Dendritic cell treated with granulocyte-macrophage colony-stimulating factor and Interleukin-4, amounts not matched to agents 40 ng/mL and 50 ng/mL, for 4 days (primary cell): ENCODE results near the gene TEX19.

Experiments
- H3K27ac Mint-ChIP-seq: one replicate; pipeline ENCODE4 v1.8.0; 2022; ENCODE audit warnings: mild to moderate bottlenecking, mixed read lengths
- H3K27me3 Mint-ChIP-seq: one replicate; pipeline ENCODE4 v1.8.0; 2022; ENCODE audit warnings: mild to moderate bottlenecking, mixed read lengths
- H3K36me3 Mint-ChIP-seq: one replicate; pipeline ENCODE4 v1.8.0; 2022; ENCODE audit warnings: low read depth, mixed read lengths
- H3K4me1 Mint-ChIP-seq: one replicate; pipeline ENCODE4 v1.8.0; 2022; ENCODE audit warnings: low read depth, mixed read lengths
- H3K4me3 Mint-ChIP-seq: one replicate; pipeline ENCODE4 v1.8.0; 2022; ENCODE audit warnings: mild to moderate bottlenecking, moderate library complexity, mixed read lengths
- H3K9me3 Mint-ChIP-seq: one replicate; pipeline ENCODE4 v1.8.0; 2022; ENCODE audit warnings: mixed read lengths
- intact Hi-C: fragments of 100-400 bp; cut with micrococcal nuclease; formaldehyde crosslinking; loops from one replicate; pipeline ENCODE4 v1.15.0; 2022

Gene TEX19

DNA sequence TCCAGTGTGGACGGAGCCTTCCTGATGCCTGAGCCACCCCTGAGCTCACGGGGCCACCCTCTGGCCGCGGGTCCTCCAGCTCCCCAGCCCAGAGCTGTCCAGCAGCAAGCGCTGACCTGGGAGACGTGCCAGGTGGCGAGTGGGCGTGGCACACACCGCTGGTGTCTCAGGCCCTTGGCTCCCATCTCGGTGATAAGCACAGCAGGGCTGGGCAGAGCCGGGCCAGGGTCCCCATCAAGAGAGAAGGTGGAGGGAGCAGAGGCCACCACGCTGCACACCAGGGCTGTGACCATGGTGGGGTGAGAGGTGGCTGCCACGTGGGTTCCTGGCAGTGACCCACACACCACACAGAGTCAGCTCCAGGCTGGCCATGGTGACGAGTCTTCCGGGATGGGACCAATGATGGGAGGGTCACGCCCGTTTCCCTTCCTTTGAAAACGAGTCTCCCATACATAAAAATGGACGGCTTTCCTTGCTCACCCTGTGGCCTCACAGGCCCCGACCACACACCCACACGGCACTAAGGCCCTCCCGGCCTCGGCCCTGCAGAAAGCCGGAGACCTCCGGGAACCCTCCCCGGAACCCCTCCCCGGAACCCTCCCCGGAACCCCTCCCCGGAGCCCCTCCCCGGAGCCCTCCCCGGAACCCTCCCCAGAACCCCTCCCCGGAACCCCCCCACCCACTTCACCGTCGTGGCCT is 29.3 kb downstream of the TEX19 start:
- intact Hi-C loops = no loop called here
- Mint-ChIP-seq H3K4me3 (no peak overlapping the region), H3K4me1 (peaks cover 15% of the 10 kb centered on the region)

GRCh38 chr17:82388922-82389283 is 29.9 kb downstream of the TEX19 start:
- Mint-ChIP-seq H3K27ac (no peak overlapping the region), H3K9me3 (no peaks in the 10 kb centered on the region), H3K36me3 (peaks cover 28% of the 10 kb centered on the region), H3K4me3 (no peak overlapping the region), H3K27me3 (peaks cover 46% of the 10 kb centered on the region), H3K4me1 (peaks cover 15% of the 10 kb centered on the region)
- intact Hi-C loops = no loop called here

More for the DNA sequence above, 29.3 kb downstream of the TEX19 start:
- Mint-ChIP-seq H3K9me3 (no peaks in the 10 kb centered on the region), H3K36me3 (peaks cover 22% of the 10 kb centered on the region), H3K27me3 (peaks cover 51% of the 10 kb centered on the region), H3K27ac (no peak overlapping the region)

DNA sequence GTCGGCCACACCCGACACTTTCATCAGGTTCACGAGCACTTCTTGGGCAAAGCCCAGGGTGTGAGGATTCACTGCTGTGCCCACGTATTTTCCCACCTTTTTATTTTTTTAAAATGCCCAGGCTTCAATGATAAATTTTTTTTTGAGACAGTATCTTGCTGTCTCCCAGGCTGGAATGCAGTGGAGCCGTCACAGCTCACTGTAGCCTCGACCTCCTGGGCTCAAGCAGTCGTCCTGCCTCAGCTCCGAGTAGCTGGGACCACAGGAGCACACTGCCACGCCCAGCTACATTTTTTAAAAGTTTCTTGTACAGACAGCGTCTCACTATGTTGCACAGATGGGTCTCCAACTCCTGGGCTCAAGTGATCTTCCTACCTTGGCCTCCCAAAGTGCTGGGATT is 30.3 kb downstream of the TEX19 start:
- Mint-ChIP-seq H3K4me1 (peaks cover 15% of the 10 kb centered on the region), H3K36me3 (peaks cover 33% of the 10 kb centered on the region), H3K4me3 (no peak overlapping the region), H3K9me3 (no peaks in the 10 kb centered on the region), H3K27me3 (peaks cover 41% of the 10 kb centered on the region), H3K27ac (no peak overlapping the region)
- intact Hi-C loops = no loop called here

DNA sequence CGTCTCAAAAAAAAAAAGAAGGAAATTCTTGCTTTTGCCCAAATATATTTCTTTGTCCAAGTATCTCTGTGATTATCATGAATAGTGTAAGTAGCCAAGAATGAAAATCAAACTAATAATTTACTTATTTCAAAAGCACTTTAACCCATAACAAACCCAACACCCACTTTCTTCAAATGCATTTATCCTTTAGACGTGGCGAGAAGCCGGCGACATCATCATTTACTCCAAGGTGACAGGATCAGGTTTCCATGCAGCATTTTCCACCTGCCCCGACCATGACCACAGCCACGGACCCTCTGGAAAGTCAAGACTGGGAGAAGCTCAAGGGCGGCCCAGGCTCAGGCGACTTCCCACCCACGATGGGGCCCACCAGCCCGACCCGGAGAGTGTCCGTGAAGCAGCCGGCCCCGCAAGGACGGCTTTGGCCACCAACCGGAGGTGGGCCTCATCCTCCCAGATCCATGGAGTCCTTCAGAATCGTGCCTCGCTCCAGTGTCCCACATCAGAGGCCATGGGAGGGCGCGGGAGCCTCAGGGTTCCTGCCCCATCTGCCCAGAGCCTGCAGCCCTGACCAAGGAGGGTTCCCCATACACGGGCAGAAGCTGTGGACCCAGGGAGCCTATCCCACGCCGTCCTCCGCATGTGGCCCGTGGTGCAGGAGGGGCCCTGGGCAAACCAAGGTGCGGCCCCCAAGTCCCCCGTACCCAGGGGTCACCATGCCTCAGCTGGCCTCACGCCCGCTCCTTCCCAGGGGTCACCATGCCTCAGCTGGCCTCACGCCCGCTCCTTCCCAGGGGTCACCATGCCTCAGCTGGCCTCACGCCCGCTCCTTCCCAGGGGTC is 31.2 kb downstream of the TEX19 start:
- H3K4me1 Mint-ChIP-seq = peaks cover 15% of the 10 kb centered on the region
- H3K9me3 Mint-ChIP-seq = no peaks in the 10 kb centered on the region
- H3K27ac Mint-ChIP-seq = no peak overlapping the region
- peaks cover 32% of the 10 kb centered on the region for H3K27me3 Mint-ChIP-seq
- H3K4me3 Mint-ChIP-seq = no peak overlapping the region
- intact Hi-C loops = no loop called here
- peaks cover 41% of the 10 kb centered on the region for H3K36me3 Mint-ChIP-seq

GRCh38 chr17:82390860-82391435 is 31.9 kb downstream of the TEX19 start:
- peaks cover 48% of the 10 kb centered on the region for H3K36me3 Mint-ChIP-seq
- no peak overlapping the region for H3K4me3 Mint-ChIP-seq
- no peaks in the 10 kb centered on the region for H3K9me3 Mint-ChIP-seq
- H3K27ac Mint-ChIP-seq = no peak overlapping the region
- H3K27me3 Mint-ChIP-seq = peaks cover 26% of the 10 kb centered on the region
- intact Hi-C loops = no loop called here
- H3K4me1 Mint-ChIP-seq = peaks cover 15% of the 10 kb centered on the region

GRCh38 chr17:82391496-82392066 is 32.5 kb downstream of the TEX19 start:
- H3K4me3 Mint-ChIP-seq = no peak overlapping the region
- H3K9me3 Mint-ChIP-seq = no peaks in the 10 kb centered on the region
- peaks cover 53% of the 10 kb centered on the region for H3K36me3 Mint-ChIP-seq
- no peak overlapping the region for H3K27ac Mint-ChIP-seq
- H3K4me1 Mint-ChIP-seq = peaks cover 15% of the 10 kb centered on the region
- peaks cover 20% of the 10 kb centered on the region for H3K27me3 Mint-ChIP-seq
- intact Hi-C loops = no loop called here

GRCh38 chr17:82392209-82392920 is 33.3 kb downstream of the TEX19 start:
- Mint-ChIP-seq H3K36me3 (peaks cover 61% of the 10 kb centered on the region), H3K4me1 (peaks cover 15% of the 10 kb centered on the region), H3K27me3 (peaks cover 13% of the 10 kb centered on the region), H3K9me3 (no peaks in the 10 kb centered on the region), H3K27ac (no peak overlapping the region), H3K4me3 (no peak overlapping the region)
- intact Hi-C loops = no loop called here

GRCh38 chr17:82392941-82393340 is 33.9 kb downstream of the TEX19 start:
- peaks cover 66% of the 10 kb centered on the region for H3K36me3 Mint-ChIP-seq
- H3K4me1 Mint-ChIP-seq = peaks cover 9% of the 10 kb centered on the region
- peaks cover 7% of the 10 kb centered on the region for H3K27me3 Mint-ChIP-seq
- intact Hi-C loops = no loop called here
- no peaks in the 10 kb centered on the region for H3K9me3 Mint-ChIP-seq
- no peak overlapping the region for H3K4me3 Mint-ChIP-seq
- H3K27ac Mint-ChIP-seq = no peak overlapping the region

GRCh38 chr17:82394278-82394677 is 35.2 kb downstream of the TEX19 start:
- Mint-ChIP-seq H3K4me1 (peaks cover 9% of the 10 kb centered on the region), H3K9me3 (no peaks in the 10 kb centered on the region), H3K36me3 (peaks cover 76% of the 10 kb centered on the region), H3K27ac (peak overlapping the region; percentile 45), H3K27me3 (peaks cover 2% of the 10 kb centered on the region), H3K4me3 (no peak overlapping the region)
- intact Hi-C loops = no loop called here

DNA sequence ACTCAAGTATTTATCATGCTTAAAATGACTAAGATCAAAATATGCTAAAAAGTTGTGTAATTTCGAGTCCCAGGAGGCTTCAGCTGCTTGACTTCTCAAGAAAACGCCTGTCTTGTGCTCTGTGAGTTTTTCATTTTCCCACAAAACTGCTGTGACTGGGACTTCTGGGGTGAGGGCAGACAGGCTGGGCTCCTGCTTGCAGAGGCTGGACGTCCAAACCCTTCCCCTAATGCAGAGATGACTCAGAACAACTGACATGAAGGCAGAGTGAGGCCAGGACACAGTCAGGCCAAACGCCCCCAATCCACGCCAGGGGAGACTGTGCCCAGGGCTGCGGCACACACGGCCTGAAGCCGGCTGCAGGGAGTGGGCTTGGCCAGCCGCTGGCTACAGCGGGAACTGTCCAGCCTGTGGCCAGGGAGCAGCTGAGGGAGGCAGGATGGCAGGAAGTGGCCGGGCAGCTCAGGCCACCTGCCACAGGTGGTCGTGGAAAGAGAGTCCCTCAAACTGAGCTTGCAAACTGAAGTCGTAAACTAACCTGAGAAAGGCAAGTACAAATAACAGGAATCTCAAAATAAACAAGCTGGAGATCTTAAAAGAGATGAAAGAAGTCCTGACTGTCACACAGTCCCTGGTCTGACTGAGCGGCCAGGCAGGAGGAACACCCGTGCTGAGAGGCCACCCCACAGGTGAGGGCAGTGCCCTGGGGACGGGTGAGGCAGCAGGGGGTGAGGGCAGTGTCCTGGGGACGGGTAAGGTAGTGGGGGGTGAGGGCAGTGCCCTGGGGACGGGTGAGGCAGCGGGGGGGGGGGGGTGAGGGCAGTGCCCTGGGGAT is 37.8 kb downstream of the TEX19 start:
- peaks cover 35% of the 10 kb centered on the region for H3K4me1 Mint-ChIP-seq
- H3K27ac Mint-ChIP-seq = peak overlapping the region; percentile 14
- intact Hi-C loops = no loop called here
- H3K9me3 Mint-ChIP-seq = no peaks in the 10 kb centered on the region
- H3K27me3 Mint-ChIP-seq = peaks cover 3% of the 10 kb centered on the region
- no peak overlapping the region for H3K4me3 Mint-ChIP-seq
- peaks cover 76% of the 10 kb centered on the region for H3K36me3 Mint-ChIP-seq

GRCh38 chr17:82397449-82398335 is 38.6 kb downstream of the TEX19 start:
- Mint-ChIP-seq H3K4me3 (no peak overlapping the region), H3K9me3 (no peaks in the 10 kb centered on the region), H3K27ac (no peak overlapping the region), H3K4me1 (peaks cover 37% of the 10 kb centered on the region), H3K27me3 (peaks cover 3% of the 10 kb centered on the region), H3K36me3 (peaks cover 75% of the 10 kb centered on the region)
- intact Hi-C loops = no loop called here

DNA sequence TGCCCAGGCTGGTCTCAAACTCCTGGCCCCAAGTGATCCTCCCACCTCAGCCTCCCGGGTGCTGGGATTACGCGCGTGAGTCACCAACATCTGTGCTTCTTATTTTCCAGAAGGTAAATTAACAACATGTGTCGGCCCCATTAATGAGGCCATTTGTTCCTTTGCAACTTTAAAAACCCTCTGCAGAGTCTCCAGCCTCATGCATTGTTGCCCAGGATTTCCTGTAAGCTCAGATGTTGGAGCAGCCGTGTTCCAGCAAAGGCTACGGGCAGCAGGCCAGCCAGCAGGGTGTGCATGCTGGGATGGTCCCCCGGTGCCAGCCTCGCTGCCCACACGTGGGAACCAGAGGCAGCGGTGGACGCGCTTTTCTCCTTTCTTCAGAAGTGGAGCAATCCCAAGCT is 40.0 kb downstream of the TEX19 start:
- intact Hi-C loops = no loop called here
- peaks cover 37% of the 10 kb centered on the region for H3K4me1 Mint-ChIP-seq

More for the DNA sequence above, 40.0 kb downstream of the TEX19 start:
- Mint-ChIP-seq H3K27me3 (peaks cover 3% of the 10 kb centered on the region), H3K4me3 (no peak overlapping the region), H3K36me3 (peaks cover 75% of the 10 kb centered on the region), H3K9me3 (no peaks in the 10 kb centered on the region), H3K27ac (peak overlapping the region; percentile 33)
